ENCODE data around the gene SEPTIN12. TPM values are rescaled to one million over a fixed set of nuclear protein-coding genes. Genes with fewer than 3 reads are reported as not detected.

SEPTIN12 gene
- under 1 TPM in 1 of 9 donors, not detected in 8; 0.32 TPM for total RNA-seq
- not detected for polyA plus RNA-seq
- long read RNA-seq, donor 1: 0 reads
- long read RNA-seq, donor 2: 0 reads
- long read RNA-seq, donor 3: 0 reads

DNA sequence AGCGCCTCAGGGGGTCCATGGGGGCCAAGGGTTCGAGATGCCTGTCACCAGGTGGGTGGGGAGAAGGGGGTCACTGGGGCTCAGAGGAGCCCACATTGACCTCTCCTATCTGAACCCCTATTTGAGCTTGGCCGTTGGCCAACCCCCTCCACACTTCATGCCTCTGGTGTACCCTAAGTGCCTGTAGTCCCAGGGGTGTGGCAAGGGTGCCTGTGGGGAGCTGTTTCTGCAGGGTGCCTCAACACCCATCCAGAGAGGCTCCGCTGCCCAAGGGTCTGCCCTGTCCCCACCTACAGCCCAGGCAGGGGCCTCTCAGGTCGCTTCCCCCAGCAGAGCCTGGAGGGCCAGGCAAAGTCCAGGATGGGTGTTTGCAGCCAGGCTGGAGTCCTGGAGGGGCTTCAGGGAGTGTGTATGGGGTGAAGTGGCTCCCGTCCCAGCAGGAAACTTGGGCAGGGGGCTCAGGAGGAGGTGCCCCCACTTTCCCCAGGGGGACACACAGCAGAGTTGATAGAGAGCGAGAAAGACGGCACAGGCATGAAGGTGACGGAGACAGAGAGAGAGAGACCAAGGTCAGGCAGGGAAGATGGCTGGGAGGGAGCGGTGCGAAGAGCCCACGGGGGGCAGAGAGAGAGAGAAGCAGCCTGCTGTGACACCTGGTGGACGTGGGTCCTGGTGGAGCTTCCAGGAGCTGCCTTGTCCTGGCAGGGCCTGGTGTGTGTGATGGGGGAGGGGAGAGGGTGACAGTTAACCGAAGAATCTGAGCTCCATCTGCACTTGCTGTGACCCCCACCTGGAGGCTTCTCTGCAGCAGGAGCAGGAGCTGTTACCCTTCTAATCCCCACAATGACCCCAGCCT lies at the start of gene SEPTIN12:
Gene SEPTIN12 (minus strand): TSS at position 719 of the 856 bp plus-strand sequence. CDS start 700 bp downstream, at position 19.
- H3K4me3 ChIP-seq: no peak within 1 kb of the TSS
- no peaks in the 10 kb centered on the region for H3K36me3 ChIP-seq
- 64 to 75% (median 73%) methylated on average over 11 to 14 of the region's 14 CpGs for WGBS, 4 donors
- no peaks in the 10 kb centered on the region for H3K27me3 ChIP-seq
- no peaks in the 10 kb centered on the region for H3K9me3 ChIP-seq
- intact Hi-C loops (cut with DNase I): no loop called here
- ATAC-seq (peak in 2 of 4 donors; percentile 5 to 15), DNase-seq (no peak)
- H3K27ac ChIP-seq: no peak within 1 kb of the TSS
- no peak for TF ChIP-seq POLR2A (IDR thresholded peaks at IDR 0.05)
- TF ChIP-seq CTCF (IDR thresholded peaks at IDR 0.05): no peak
- no peaks in the 10 kb centered on the region for H3K4me1 ChIP-seq

DNA sequence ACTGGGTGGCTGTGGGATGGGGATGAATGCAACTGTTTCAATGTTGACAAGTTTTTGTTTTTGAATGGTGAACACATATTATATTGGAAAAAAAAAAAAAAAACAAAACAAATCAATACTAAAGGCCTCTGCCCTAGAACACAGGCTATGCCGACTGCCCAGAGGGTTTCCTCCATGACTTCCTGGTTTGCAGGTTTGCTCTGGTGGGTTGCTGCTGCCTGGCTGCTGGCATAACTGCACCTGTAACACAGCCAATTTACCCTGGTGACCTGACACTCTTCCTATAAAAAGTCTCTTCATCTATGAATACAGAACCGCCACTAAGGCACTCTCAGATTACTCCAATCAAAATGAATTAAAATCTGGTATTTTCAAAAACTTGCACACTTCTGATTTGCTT lies 48.6 kb upstream of the SEPTIN12 start:
- Histone ChIP-seq H3K9me3 (no peaks in the 10 kb centered on the region), H3K4me1 (peaks cover 0 to 24% (median 4%) of the 10 kb centered on the region in 12 donors), H3K27ac (peak overlapping the region in 4 of 12 donors; percentile 3 to 49 (median 31)), H3K36me3 (peaks cover 5 to 99% (median 91%) of the 10 kb centered on the region in 9 donors), H3K4me3 (no peak overlapping the region), H3K27me3 (no peaks in the 10 kb centered on the region)
- intact Hi-C loops (cut with DNase I): no loop called here
- 53 to 59% (median 56%) methylated on average over 2 of the region's 2 CpGs for WGBS, 4 donors
- ATAC-seq (peak in 1 of 4 donors; percentile 41), DNase-seq (no peak)
- TF ChIP-seq CTCF (IDR thresholded peaks at IDR 0.05): no peak
- no peak for TF ChIP-seq POLR2A (IDR thresholded peaks at IDR 0.05)

GRCh38 chr16:4833584-4833983 lies 45.4 kb upstream of the SEPTIN12 start:
- intact Hi-C loops (cut with DNase I): no loop called here

More at GRCh38 chr16:4833584-4833983, 45.4 kb upstream of the SEPTIN12 start:
- Histone ChIP-seq H3K36me3 (peaks cover 10 to 99% (median 91%) of the 10 kb centered on the region in 9 donors), H3K27me3 (no peaks in the 10 kb centered on the region), H3K9me3 (no peaks in the 10 kb centered on the region), H3K27ac (peak overlapping the region in 1 of 12 donors; percentile 34), H3K4me3 (no peak overlapping the region), H3K4me1 (peaks cover 0 to 49% (median 18%) of the 10 kb centered on the region in 12 donors)
- ATAC-seq (no peak), DNase-seq (no peak)
- no peak for TF ChIP-seq POLR2A (IDR thresholded peaks at IDR 0.05)
- TF ChIP-seq CTCF (IDR thresholded peaks at IDR 0.05): no peak
- WGBS, 4 donors: 90 to 98% (median 93%) methylated on average over 1 of the region's 1 CpG
